PC-9 (cell line): ENCODE data around the gene LIMCH1. TPM values are rescaled to one million over a fixed set of nuclear protein-coding genes. Genes with fewer than 3 reads are reported as not detected.

Source experiments
- BruUV-seq: library from RNA; stranded (reverse); fragments of 400-500 nt; replicated peaks from 2 replicates; lab custom pipeline; 2021; lab: Mats Ljungman, UMichigan
- CTCF ChIA-PET: fragments of 300-600 bp; sonication (Branson Sonifier 250); formaldehyde crosslinking; loops from one replicate; lab custom pipeline; 2022; ENCODE audit warnings: antibody characterized with exemption; lab: Charles Lee
- POLR2A ChIA-PET: fragments of 300-600 bp; sonication (Branson Sonifier 250); formaldehyde crosslinking; loops from one replicate; lab custom pipeline; 2022; ENCODE audit warnings: antibody characterized with exemption; ENCODE audit not compliant: unreplicated experiment; lab: Charles Lee
- DNase-seq, 2 experiments: peaks; one replicate each; pipeline versions ENCODE4 v3.0.0 to v3.0.0-alpha.2; 2015 to 2022; ENCODE audit warnings: mixed read lengths in 1 of 2
- H2AFZ ChIP-seq: fragments of 200-600 bp; sonication (generic); 2 replicates; pipeline ENCODE4 v1.8.1; 2017; ENCODE audit warnings: antibody characterized with exemption
- H3F3A ChIP-seq: fragments of 200-600 bp; sonication (generic); 2 replicates; pipeline ENCODE4 v1.8.1; 2017; ENCODE audit warnings: antibody characterized with exemption, mild to moderate bottlenecking, low read depth; ENCODE audit not compliant: insufficient read depth
- H3K27ac ChIP-seq: fragments of 200-600 bp; sonication (generic); 2 replicates; pipeline ENCODE4 v1.6.1; 2016; ENCODE audit warnings: mixed run types
- H3K27me3 ChIP-seq: fragments of 200-600 bp; sonication (generic); 2 replicates; pipeline ENCODE4 v1.6.1; 2016; ENCODE audit warnings: low read depth, mixed run types; ENCODE audit not compliant: insufficient read depth
- H3K36me3 ChIP-seq: fragments of 200-600 bp; sonication (generic); 2 replicates; pipeline ENCODE4 v1.6.1; 2016; ENCODE audit warnings: low read depth, mixed run types
- H3K4me1 ChIP-seq: fragments of 200-600 bp; sonication (generic); replicated peaks from 2 replicates; pipeline ENCODE4 v1.6.1; 2016; ENCODE audit warnings: mixed run types; ENCODE audit not compliant: insufficient read depth
- H3K4me2 ChIP-seq: fragments of 200-600 bp; sonication (generic); 2 replicates; pipeline ENCODE4 v1.6.1; 2017; ENCODE audit warnings: mixed run types
- H3K4me3 ChIP-seq: fragments of 200-600 bp; sonication (generic); 2 replicates; pipeline ENCODE4 v1.6.1; 2016; ENCODE audit warnings: mixed run types
- H3K79me2 ChIP-seq: fragments of 200-600 bp; sonication (generic); 2 replicates; pipeline ENCODE4 v1.6.1; 2017; ENCODE audit warnings: low read depth, mixed run types
- H3K9me2 ChIP-seq: fragments of 200-600 bp; sonication (generic); 2 replicates; pipeline ENCODE4 v1.8.1; 2017; ENCODE audit warnings: mild to moderate bottlenecking; ENCODE audit not compliant: insufficient read depth
- H3K9me3 ChIP-seq: fragments of 200-600 bp; sonication (generic); 2 replicates; pipeline ENCODE4 v1.8.1; 2016; ENCODE audit warnings: low read depth; ENCODE audit not compliant: insufficient read depth
- H4K20me1 ChIP-seq: fragments of 200-600 bp; sonication (generic); 2 replicates; pipeline ENCODE4 v1.8.1; 2017; ENCODE audit not compliant: insufficient read depth
- EZH2 ChIP-seq: fragments of 200-600 bp; sonication (generic); IDR thresholded peaks from 2 replicates; pipeline ENCODE4 v1.8.0; 2017; ENCODE audit warnings: antibody characterized with exemption, low read depth
- intact Hi-C: fragments of 100-400 bp; cut with micrococcal nuclease; formaldehyde crosslinking; loops from one replicate; pipeline ENCODE4 v1.10.0; 2022; ENCODE audit not compliant: unreplicated experiment
- total RNA-seq: library from RNA; stranded (reverse); gene quantifications from 2 replicates; pipeline ENCODE4 v1.2.3, GENCODE V29; 2021
- TF ChIP-seq, protein P1 (sequence below): fragments of 200-600 bp; sonication (generic); conservative IDR thresholded peaks from 2 replicates; pipeline ENCODE4 v1.6.1; 2017; ENCODE audit warnings: mixed run types, antibody characterized with exemption, mild to moderate bottlenecking, moderate library complexity

The LIMCH1 gene
- total RNA-seq, 1 experiment from 2014 or later: 339 TPM

- Histone ChIP-seq H3F3A (no peaks in the 10 kb centered on the region; the same call in 1 of the 2 replicates), H2AFZ (no peak overlapping the region), H3K4me3 (no peak overlapping the region), H3K27ac (no peak overlapping the region), H3K9me3 (no peaks in the 10 kb centered on the region), H3K79me2 (no peaks in the 10 kb centered on the region), H4K20me1 (no peaks in the 10 kb centered on the region), H3K4me1 (no peaks in the 10 kb centered on the region), H3K27me3 (no peaks in the 10 kb centered on the region), H3K36me3 (peaks cover 33% of the 10 kb centered on the region; the same call in 1 of the 2 replicates), H3K4me2 (no peak overlapping the region), H3K9me2 (0 out of 2 replicates have a peak, but pooled peaks cover 3% of the 10 kb centered on the region)
- ChIA-PET POLR2A (no interaction called here), CTCF (no interaction called here)
- DNase-seq: no peak
- no peak for TF ChIP-seq EZH2
- TF ChIP-seq, protein P1, sequence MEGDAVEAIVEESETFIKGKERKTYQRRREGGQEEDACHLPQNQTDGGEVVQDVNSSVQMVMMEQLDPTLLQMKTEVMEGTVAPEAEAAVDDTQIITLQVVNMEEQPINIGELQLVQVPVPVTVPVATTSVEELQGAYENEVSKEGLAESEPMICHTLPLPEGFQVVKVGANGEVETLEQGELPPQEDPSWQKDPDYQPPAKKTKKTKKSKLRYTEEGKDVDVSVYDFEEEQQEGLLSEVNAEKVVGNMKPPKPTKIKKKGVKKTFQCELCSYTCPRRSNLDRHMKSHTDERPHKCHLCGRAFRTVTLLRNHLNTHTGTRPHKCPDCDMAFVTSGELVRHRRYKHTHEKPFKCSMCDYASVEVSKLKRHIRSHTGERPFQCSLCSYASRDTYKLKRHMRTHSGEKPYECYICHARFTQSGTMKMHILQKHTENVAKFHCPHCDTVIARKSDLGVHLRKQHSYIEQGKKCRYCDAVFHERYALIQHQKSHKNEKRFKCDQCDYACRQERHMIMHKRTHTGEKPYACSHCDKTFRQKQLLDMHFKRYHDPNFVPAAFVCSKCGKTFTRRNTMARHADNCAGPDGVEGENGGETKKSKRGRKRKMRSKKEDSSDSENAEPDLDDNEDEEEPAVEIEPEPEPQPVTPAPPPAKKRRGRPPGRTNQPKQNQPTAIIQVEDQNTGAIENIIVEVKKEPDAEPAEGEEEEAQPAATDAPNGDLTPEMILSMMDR: no peak
- no TSS peak for BruUV-seq
- intact Hi-C loops: no loop called here
Measured at GRCh38 chr4:41678086-41678816, 140.3 kb downstream of the LIMCH1 start.

- intact Hi-C loops: no loop called here
Measured at GRCh38 chr4:41678951-41679350, 141.0 kb downstream of the LIMCH1 start.

DNA sequence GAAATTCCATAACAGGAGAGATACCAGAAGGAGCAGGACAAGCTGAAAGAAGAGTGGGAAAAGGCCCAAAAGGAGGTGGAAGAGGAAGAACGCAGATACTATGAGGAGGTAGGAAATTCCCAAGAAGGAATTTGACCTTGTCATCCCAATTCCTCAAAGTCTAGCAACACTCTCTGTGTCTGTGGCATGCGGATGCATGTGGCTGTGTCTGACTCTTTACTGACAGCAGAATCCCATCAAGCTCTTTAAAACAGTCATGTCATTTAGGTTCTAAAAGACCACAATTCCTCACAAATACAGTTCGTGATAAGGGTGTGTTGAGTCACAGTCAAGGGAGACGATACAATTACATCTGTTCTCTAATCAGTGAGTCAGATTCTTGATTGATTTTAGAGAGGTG is 142.0 kb downstream of the LIMCH1 start:
- no peak overlapping the region for H3K27ac ChIP-seq
- no peak for DNase-seq
- TF ChIP-seq, protein P1: no peak
- TF ChIP-seq EZH2: no peak
- H3K9me2 ChIP-seq: 0 out of 2 replicates have a peak, but pooled peaks cover 3% of the 10 kb centered on the region
- no peaks in the 10 kb centered on the region for H4K20me1 ChIP-seq
- intact Hi-C loops: no loop called here
- no peak overlapping the region for H2AFZ ChIP-seq
- no TSS peak for BruUV-seq
- peaks cover 34% of the 10 kb centered on the region for H3K36me3 ChIP-seq
- H3K27me3 ChIP-seq: no peaks in the 10 kb centered on the region
- H3K79me2 ChIP-seq: no peaks in the 10 kb centered on the region
- no peaks in the 10 kb centered on the region; the same call in 1 of the 2 replicates for H3F3A ChIP-seq
- POLR2A ChIA-PET: no interaction called here
- H3K4me2 ChIP-seq: no peak overlapping the region
- H3K4me1 ChIP-seq: no peaks in the 10 kb centered on the region
- H3K9me3 ChIP-seq: no peaks in the 10 kb centered on the region
- H3K4me3 ChIP-seq: no peak overlapping the region
- CTCF ChIA-PET: no interaction called here

More at GRCh38 chr4:41678951-41679350, 141.0 kb downstream of the LIMCH1 start:
- H3K79me2 ChIP-seq: no peaks in the 10 kb centered on the region
- no peaks in the 10 kb centered on the region for H3K9me3 ChIP-seq
- H3K27ac ChIP-seq: no peak overlapping the region
- H3K36me3 ChIP-seq: peaks cover 34% of the 10 kb centered on the region; the same call in 1 of the 2 replicates
- no TSS peak for BruUV-seq
- H3K4me1 ChIP-seq: no peaks in the 10 kb centered on the region
- no peak for TF ChIP-seq EZH2
- TF ChIP-seq, protein P1: no peak
- POLR2A ChIA-PET: no interaction called here
- no peaks in the 10 kb centered on the region; the same call in 1 of the 2 replicates for H3F3A ChIP-seq
- H2AFZ ChIP-seq: no peak overlapping the region
- H4K20me1 ChIP-seq: no peaks in the 10 kb centered on the region
- no peak overlapping the region for H3K4me2 ChIP-seq
- no peaks in the 10 kb centered on the region for H3K27me3 ChIP-seq
- no peak for DNase-seq
- no peak overlapping the region for H3K4me3 ChIP-seq
- CTCF ChIA-PET: no interaction called here
- H3K9me2 ChIP-seq: 0 out of 2 replicates have a peak, but pooled peaks cover 3% of the 10 kb centered on the region
